GM12865 (cell line): ENCODE data around the gene MOCS2.
A peak's percentile ranks its signal among the peaks of the same experiment; 100 is the strongest.

Experiments used
- DNase-seq: peaks from one replicate; pipeline ENCODE4 v3.0.0; 2010; ENCODE audit warnings: low read depth
- H3K4me3 ChIP-seq: 2 replicates; pipeline ENCODE4 v1.5.1; 2011; ENCODE audit warnings: mild to moderate bottlenecking, low read depth, low read length, control low read depth
- TF ChIP-seq, protein P1 (sequence below): IDR thresholded peaks from 2 replicates; pipeline ENCODE4 v1.5.1; 2011; ENCODE audit warnings: low read length, control low read depth, low read depth, inconsistent platforms; ENCODE audit not compliant: insufficient read depth; ENCODE audit errors: missing control alignments

MOCS2 gene

DNA sequence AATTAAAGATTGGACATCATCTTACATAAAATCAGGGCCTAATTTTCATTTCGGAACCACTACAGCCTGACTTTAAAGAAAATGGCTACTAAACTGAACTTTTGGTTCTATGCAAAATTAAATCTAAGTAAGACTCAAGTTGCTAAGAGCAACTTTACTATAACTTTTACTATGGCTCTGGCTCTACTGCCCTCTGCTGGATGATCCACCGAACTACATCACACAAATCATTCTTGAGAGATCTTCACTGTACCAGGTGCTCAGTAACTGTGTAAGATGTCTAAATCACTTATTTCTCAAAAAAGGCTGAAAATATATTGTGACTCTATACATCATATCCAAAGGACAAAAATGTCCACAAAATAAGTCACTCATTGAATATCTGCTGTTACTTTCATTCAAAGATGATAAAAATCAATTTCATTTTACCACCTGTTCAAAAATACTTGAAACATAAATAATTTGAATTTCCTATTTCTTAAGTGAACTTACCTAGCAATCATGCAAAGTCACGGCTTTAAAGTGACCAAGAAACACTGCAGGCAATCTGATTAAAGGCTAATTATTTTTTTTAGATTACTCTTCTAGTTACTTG lies 13.5 kb downstream of the MOCS2 start:
- H3K4me3 ChIP-seq, result no peak overlapping the region
- TF ChIP-seq, protein P1, sequence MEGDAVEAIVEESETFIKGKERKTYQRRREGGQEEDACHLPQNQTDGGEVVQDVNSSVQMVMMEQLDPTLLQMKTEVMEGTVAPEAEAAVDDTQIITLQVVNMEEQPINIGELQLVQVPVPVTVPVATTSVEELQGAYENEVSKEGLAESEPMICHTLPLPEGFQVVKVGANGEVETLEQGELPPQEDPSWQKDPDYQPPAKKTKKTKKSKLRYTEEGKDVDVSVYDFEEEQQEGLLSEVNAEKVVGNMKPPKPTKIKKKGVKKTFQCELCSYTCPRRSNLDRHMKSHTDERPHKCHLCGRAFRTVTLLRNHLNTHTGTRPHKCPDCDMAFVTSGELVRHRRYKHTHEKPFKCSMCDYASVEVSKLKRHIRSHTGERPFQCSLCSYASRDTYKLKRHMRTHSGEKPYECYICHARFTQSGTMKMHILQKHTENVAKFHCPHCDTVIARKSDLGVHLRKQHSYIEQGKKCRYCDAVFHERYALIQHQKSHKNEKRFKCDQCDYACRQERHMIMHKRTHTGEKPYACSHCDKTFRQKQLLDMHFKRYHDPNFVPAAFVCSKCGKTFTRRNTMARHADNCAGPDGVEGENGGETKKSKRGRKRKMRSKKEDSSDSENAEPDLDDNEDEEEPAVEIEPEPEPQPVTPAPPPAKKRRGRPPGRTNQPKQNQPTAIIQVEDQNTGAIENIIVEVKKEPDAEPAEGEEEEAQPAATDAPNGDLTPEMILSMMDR, result peak; percentile 75
- DNase-seq, result peak; percentile 72

DNA sequence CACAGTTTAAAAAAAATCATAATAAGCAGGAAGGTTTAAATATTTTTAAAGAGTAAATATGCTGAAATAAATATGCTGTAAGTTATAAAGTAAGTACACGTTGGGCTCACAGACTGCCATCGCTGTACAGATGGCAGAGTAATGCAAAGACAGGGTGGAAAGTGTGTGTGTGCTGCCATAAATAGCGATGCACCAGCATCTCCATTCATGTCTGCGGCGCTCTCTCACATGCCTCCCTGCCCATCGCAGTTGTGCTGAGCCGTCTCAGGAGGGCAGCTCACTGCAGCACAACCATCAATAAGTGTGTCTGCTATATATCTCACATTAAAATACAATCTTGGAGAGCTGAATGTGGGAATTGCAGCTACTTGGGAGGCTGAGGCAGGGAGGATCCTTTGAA lies 14.3 kb downstream of the MOCS2 start:
- TF ChIP-seq, protein P1, result no peak
- no peak for DNase-seq

DNA sequence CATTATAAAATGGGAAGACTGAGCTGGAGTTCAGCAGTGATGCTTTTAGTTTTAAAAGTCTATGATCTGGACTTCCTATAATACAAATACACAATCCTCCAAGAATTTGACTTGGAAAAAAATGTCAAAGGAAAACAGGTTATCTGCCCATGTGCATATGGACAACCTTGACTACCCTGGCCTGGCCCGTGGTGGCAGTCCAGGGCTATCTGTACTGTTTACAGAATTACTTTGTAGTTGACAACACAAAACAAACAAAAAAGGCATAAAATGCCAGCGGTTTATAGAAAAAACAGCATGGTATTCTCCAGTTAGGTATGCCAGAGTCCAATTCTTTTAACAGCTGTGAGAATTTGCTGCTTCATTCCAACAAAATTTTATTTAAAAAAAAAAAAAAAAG lies 17.3 kb downstream of the MOCS2 start:
- DNase-seq, result no peak
- H3K4me3 ChIP-seq, result no peak overlapping the region
- TF ChIP-seq, protein P1, result no peak

More for the DNA sequence above, 14.3 kb downstream of the MOCS2 start:
- no peak overlapping the region for H3K4me3 ChIP-seq

DNA sequence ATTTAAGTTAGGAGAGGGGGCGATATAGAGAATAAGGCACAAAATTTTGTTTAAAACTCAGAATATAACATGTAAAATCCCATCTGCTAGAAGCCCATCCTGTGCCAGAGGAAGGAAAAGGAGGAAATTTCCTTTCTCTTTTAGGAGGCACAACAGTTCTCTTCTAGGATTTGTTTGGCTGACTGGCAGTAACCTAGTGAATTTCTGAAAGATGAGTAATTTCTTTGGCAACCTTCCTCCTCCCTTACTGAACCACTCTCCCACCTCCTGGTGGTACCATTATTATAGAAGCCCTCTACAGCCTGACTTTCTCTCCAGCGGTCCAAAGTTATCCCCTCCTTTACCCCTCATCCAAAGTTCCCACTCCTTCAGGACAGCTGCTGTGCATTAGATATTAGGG lies 18.3 kb downstream of the MOCS2 start:
- DNase-seq, result no peak
- H3K4me3 ChIP-seq, result no peak overlapping the region

GRCh38 chr5:53090229-53090628 lies 19.3 kb downstream of the MOCS2 start:
- no peak overlapping the region for H3K4me3 ChIP-seq
- TF ChIP-seq, protein P1, result no peak
- DNase-seq, result no peak

More for the DNA sequence above, 18.3 kb downstream of the MOCS2 start:
- TF ChIP-seq, protein P1, result no peak

- TF ChIP-seq, protein P1, result no peak
- peak; percentile 15 for DNase-seq
- no peak overlapping the region for H3K4me3 ChIP-seq
Measured at GRCh38 chr5:53089481-53089991, 20.0 kb downstream of the MOCS2 start.

GRCh38 chr5:53087621-53088121 lies 21.9 kb downstream of the MOCS2 start:
- TF ChIP-seq, protein P1, result no peak
- no peak overlapping the region for H3K4me3 ChIP-seq
- DNase-seq, result no peak
